OCI-LY1 (cell line): ENCODE data around the gene SDK2.

Experiments
- EZH2 ChIP-seq: fragments of 200-600 bp; sonication (generic), shearing (Covaris generic); IDR thresholded peaks from 2 replicates; pipeline ENCODE4 v1.8.0; 2017; ENCODE audit warnings: borderline replicate concordance, mixed run types, mild to moderate bottlenecking, antibody characterized with exemption, low read length, moderate library complexity, mixed read lengths
- TF ChIP-seq, protein P1 (sequence below): fragments of 200-600 bp; sonication (generic), shearing (Covaris generic); IDR thresholded peaks from 2 replicates; pipeline ENCODE4 v1.5.1; 2017; ENCODE audit warnings: mild to moderate bottlenecking, antibody characterized with exemption, low read length, moderate library complexity, mixed read lengths

DNA sequence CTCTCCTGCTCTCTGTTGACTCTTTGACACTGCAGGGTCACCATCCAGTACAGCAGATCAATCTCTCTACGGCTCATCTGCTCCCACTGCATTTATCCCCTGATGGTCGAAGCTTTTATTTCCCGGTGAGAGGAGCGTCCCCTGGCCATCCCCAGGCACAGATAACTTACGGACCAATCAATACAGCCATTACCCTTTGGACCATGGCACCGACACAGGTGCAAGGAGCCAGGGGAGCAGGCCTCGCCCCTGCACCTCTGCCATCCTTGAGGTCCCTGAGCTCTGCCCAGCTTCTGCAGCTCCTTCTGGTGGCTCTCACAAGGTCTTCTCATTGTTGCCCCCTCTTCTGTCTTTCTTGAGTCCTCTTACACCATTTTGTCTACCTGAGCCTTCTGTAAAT lies 115.6 kb downstream of the SDK2 start:
- TF ChIP-seq, protein P1, sequence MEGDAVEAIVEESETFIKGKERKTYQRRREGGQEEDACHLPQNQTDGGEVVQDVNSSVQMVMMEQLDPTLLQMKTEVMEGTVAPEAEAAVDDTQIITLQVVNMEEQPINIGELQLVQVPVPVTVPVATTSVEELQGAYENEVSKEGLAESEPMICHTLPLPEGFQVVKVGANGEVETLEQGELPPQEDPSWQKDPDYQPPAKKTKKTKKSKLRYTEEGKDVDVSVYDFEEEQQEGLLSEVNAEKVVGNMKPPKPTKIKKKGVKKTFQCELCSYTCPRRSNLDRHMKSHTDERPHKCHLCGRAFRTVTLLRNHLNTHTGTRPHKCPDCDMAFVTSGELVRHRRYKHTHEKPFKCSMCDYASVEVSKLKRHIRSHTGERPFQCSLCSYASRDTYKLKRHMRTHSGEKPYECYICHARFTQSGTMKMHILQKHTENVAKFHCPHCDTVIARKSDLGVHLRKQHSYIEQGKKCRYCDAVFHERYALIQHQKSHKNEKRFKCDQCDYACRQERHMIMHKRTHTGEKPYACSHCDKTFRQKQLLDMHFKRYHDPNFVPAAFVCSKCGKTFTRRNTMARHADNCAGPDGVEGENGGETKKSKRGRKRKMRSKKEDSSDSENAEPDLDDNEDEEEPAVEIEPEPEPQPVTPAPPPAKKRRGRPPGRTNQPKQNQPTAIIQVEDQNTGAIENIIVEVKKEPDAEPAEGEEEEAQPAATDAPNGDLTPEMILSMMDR, result no peak
- TF ChIP-seq EZH2, result no peak
